Measurements from ENCODE around the gene EEIG1. TPM values are rescaled to one million over a fixed set of nuclear protein-coding genes. Genes with fewer than 3 reads are reported as not detected.
A peak's percentile ranks its signal among the peaks of the same experiment; 100 is the strongest.

EEIG1 gene
- total and polyA plus RNA-seq, 2 donors (not counting 1 experiment from before 2014, with no cell fraction given): 57.2 to 245 TPM

DNA sequence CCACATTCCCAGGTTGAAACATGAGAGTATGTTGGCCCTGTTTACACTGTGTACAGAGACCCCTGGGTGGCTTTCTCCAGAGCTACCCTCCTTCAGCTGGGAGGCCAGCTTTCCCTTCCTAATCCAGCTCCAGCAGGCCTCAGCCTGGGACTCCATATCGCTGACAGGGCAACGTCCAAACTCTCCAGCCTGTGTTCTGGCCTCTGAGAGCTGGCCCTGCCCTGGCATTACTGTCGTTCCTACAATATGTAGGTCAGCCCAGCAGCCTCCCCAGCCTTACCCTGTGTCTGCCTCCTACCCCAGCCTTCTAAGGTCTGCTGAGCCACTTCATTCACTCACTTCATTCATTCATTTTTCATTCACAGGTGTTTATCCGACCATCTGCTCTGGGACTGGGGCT lies 8.3 kb upstream of the EEIG1 start:
- Mint-ChIP-seq H3K4me1 (peaks cover 50% of the 10 kb centered on the region), H3K27me3 (no peaks in the 10 kb centered on the region), H3K4me3 (no peak overlapping the region), H3K27ac (peak overlapping the region; percentile 69), H3K9me3 (ENCODE audit: insufficient read depth) (no peaks in the 10 kb centered on the region)
- H3K79me2 ChIP-seq (ENCODE audit: control insufficient read depth, insufficient read depth, low read length): peaks cover 6% of the 10 kb centered on the region
- peaks cover 41 to 56% of the 10 kb centered on the region in 2 donors for H3K4me1 ChIP-seq (ENCODE audit: control insufficient read depth in 2 of 2, insufficient read depth in 2 of 2, low read length in 2 of 2)
- CTCF ChIA-PET: interaction anchor here (0.9 to 20.6 kb wide), 2 partner anchors 29 to 42 kb away, joined by 3 to 282 read pairs; no protein-coding TSS in a partner anchor
- DNase-seq: no peak
- H4K20me1 ChIP-seq (ENCODE audit: control insufficient read depth, insufficient read depth, low read length, poor library complexity, severe bottlenecking): no peaks in the 10 kb centered on the region
- ATAC-seq (ENCODE audit: low read depth): no peak
- H2AFZ ChIP-seq (ENCODE audit: insufficient read depth, low read depth, low read length, poor library complexity, severe bottlenecking): no peak overlapping the region
- no peaks in the 10 kb centered on the region for H3K27me3 ChIP-seq (replicated peaks in 1 of 4; ENCODE audit: control extremely low read depth in 1 of 4, control insufficient read depth in 3 of 4, insufficient read depth in 4 of 4, low read length in 3 of 4)
- TF ChIP-seq EZH2 (IDR thresholded peaks at IDR 0.05; ENCODE audit: borderline replicate concordance, insufficient read depth, low read depth, low read length, poor library complexity, severe bottlenecking): no peak
- TF ChIP-seq, protein P1, sequence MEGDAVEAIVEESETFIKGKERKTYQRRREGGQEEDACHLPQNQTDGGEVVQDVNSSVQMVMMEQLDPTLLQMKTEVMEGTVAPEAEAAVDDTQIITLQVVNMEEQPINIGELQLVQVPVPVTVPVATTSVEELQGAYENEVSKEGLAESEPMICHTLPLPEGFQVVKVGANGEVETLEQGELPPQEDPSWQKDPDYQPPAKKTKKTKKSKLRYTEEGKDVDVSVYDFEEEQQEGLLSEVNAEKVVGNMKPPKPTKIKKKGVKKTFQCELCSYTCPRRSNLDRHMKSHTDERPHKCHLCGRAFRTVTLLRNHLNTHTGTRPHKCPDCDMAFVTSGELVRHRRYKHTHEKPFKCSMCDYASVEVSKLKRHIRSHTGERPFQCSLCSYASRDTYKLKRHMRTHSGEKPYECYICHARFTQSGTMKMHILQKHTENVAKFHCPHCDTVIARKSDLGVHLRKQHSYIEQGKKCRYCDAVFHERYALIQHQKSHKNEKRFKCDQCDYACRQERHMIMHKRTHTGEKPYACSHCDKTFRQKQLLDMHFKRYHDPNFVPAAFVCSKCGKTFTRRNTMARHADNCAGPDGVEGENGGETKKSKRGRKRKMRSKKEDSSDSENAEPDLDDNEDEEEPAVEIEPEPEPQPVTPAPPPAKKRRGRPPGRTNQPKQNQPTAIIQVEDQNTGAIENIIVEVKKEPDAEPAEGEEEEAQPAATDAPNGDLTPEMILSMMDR (IDR thresholded peaks at IDR 0.05): no peak
- 98% methylated on average over 4 of the region's 4 CpGs for WGBS (ENCODE audit: insufficient coverage)
- H3K36me3 ChIP-seq (replicated peaks in 1 of 2; ENCODE audit: control extremely low read depth in 1 of 2, control insufficient read depth in 1 of 2, extremely low read depth in 1 of 2, insufficient read depth in 2 of 2, low read length in 1 of 2): no peaks in the 10 kb centered on the region
- intact Hi-C loops (cut with micrococcal nuclease): no loop called here
- H3K27ac ChIP-seq (ENCODE audit: low read length in 2 of 2): no peak overlapping the region
- H3K9ac ChIP-seq (ENCODE audit: low read length): no peak overlapping the region
- POLR2A ChIA-PET: no interaction called here
- H3K9me3 ChIP-seq (ENCODE audit: control extremely low read depth in 1 of 3, control insufficient read depth in 2 of 3, insufficient read depth in 1 of 3, low read length in 2 of 3): peaks cover 0 to 4% (median 0%) of the 10 kb centered on the region in 3 donors
- H3K4me2 ChIP-seq (replicated peaks; ENCODE audit: low read depth, low read length, poor library complexity, severe bottlenecking): no peak overlapping the region
- no peak overlapping the region for H3K4me3 ChIP-seq (ENCODE audit: control extremely low read depth in 1 of 5, extremely low read depth in 1 of 5, insufficient read depth in 1 of 5, low read depth in 2 of 5, low read length in 4 of 5)

DNA sequence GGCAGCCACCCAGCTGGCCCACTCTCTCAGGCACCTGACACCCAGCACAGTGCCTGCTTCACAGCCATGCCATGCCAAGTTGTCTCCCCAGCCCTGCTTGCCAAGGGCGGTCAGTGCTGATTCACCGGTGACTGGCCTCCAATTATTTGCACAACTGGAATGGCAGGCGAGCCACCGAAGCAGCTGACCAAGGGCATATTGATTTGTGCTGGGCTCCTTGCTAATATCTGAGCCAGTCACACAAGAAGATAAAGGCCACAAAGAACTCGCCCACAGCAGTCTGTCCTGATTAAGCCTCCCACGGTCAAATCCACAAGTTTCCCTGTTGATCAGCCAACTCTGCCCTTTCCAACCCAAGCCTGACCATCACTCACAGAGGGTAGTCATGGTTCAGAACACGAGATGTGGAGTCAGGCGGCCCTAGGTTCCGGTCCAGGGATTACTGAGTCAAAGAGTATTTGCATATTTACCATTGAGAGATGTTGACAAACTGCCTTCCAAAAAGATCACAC lies 6.4 kb upstream of the EEIG1 start:
- CTCF ChIA-PET: interaction anchor here (1.5 to 20.6 kb wide), 3 partner anchors 9 to 44 kb away, joined by 5 to 282 read pairs (median 6); no protein-coding TSS in a partner anchor
- H3K27me3 ChIP-seq (replicated peaks in 1 of 4; ENCODE audit: control extremely low read depth in 1 of 4, control insufficient read depth in 3 of 4, insufficient read depth in 4 of 4, low read length in 3 of 4): no peaks in the 10 kb centered on the region
- POLR2A ChIA-PET: interaction anchor here (1.3 to 15.3 kb wide), 3 partner anchors 17 to 44 kb away, joined by 5 to 212 read pairs (median 16); no protein-coding TSS in a partner anchor
- H3K4me3 ChIP-seq (ENCODE audit: control extremely low read depth in 1 of 5, extremely low read depth in 1 of 5, insufficient read depth in 1 of 5, low read depth in 2 of 5, low read length in 4 of 5): no peak overlapping the region
- peaks cover 18% of the 10 kb centered on the region for H3K79me2 ChIP-seq (ENCODE audit: control insufficient read depth, insufficient read depth, low read length)
- H3K9ac ChIP-seq (ENCODE audit: low read length): peak overlapping the region; percentile 5
- ATAC-seq (ENCODE audit: low read depth): peak; percentile 26
- Mint-ChIP-seq H3K9me3 (ENCODE audit: insufficient read depth) (no peaks in the 10 kb centered on the region), H3K4me1 (peaks cover 64% of the 10 kb centered on the region), H3K4me3 (peak overlapping the region; percentile 64), H3K27me3 (no peaks in the 10 kb centered on the region), H3K27ac (peak overlapping the region; percentile 91)
- TF ChIP-seq, protein P1 (IDR thresholded peaks at IDR 0.05): no peak
- intact Hi-C loops (cut with micrococcal nuclease): no loop called here
- peak overlapping the region; percentile 61 to 80 for H3K27ac ChIP-seq (ENCODE audit: low read length in 2 of 2)
- peak overlapping the region; percentile 28 for H3K4me2 ChIP-seq (replicated peaks; ENCODE audit: low read depth, low read length, poor library complexity, severe bottlenecking)
- WGBS (ENCODE audit: insufficient coverage): 91% methylated on average over 5 of the region's 9 CpGs
- DNase-seq: peak; percentile 77
- H3K4me1 ChIP-seq (ENCODE audit: control insufficient read depth in 2 of 2, insufficient read depth in 2 of 2, low read length in 2 of 2): peaks cover 59 to 75% of the 10 kb centered on the region in 2 donors
- no peaks in the 10 kb centered on the region for H3K36me3 ChIP-seq (replicated peaks in 1 of 2; ENCODE audit: control extremely low read depth in 1 of 2, control insufficient read depth in 1 of 2, extremely low read depth in 1 of 2, insufficient read depth in 2 of 2, low read length in 1 of 2)
- peaks cover 0 to 4% (median 0%) of the 10 kb centered on the region in 3 donors for H3K9me3 ChIP-seq (ENCODE audit: control extremely low read depth in 1 of 3, control insufficient read depth in 2 of 3, insufficient read depth in 1 of 3, low read length in 2 of 3)
- no peaks in the 10 kb centered on the region for H4K20me1 ChIP-seq (ENCODE audit: control insufficient read depth, insufficient read depth, low read length, poor library complexity, severe bottlenecking)
- H2AFZ ChIP-seq (ENCODE audit: insufficient read depth, low read depth, low read length, poor library complexity, severe bottlenecking): no peak overlapping the region

Measured in B cell (primary cell).